NCI-H1694 treated with DMSO at 0.1 percent for 48 hours (cell line): ENCODE results near the gene MLLT6.

ENCODE experiments used
- DNase-seq: peaks from one replicate; lab custom pipeline; 2025; lab: John Stamatoyannopoulos, UW

Gene MLLT6

DNA sequence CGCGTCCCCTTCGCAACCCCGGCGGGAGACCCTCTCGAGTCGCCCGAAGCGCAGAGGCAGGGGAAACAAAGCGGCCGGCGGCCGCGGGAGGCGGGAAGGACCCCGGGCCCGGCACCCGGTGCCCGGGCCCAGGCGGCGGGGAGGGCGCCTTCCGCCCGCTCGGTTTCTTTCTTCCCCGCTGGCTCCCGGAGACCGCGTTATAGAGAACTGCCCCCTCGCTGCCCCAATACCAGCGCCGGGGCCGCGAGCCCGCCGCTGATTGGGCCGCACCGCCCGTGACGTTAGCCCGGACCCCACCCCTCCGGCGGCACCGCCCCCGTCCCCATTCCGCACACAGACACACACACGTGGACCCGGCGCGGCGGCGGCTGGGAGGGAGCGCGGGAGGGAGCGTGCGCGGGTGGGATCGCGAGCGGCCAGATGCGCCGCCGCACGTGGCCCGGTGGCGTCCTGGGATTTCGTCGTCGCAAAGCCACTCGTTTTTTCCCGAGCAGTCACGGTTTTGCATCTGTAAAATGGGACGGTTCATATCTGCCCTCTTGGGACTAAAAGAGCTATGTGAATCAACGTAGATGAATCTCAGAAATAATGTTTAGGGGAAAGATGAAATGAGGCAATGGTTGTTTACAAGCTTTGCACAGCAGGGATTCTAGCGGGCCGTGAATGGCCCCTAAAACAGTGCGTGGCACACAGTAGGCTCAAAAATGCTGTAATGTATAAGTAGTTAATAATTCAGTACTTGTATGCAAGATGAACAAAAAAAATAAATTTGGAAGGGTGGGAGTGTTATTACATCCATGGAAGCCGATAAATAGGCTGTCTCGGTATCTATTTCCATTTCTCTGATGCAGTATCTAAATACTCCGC, 30.1 kb upstream of the MLLT6 start, which contains the start of gene EPOP:
TSS of gene EPOP (minus strand) at position 209 of the 867 bp plus-strand sequence. CDS start 462 bp downstream, outside the sequence.
- peak; percentile 79 for DNase-seq

- DNase-seq = peak; percentile 76
Observed at GRCh38 chr17:38676706-38677504, 28.2 kb upstream of the MLLT6 start.

DNA sequence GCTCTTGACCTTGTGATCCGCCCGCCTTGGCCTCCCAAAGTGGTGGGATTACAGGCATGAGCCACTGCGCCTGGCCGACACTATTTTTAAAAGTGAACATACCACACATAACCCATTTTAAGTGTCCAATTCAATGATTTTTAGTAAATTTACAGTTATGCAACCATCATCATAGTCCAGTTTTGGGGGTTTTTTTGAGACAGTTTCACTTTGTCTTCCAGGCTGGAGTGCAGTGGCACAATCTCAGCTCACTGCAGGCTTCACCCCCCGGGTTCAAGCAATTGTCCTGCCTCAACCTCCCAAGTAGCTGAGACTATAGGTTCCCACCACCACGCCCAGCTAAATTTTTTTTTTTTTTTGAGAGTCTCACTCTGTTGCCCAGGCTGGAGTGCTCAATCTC, 27.3 kb upstream of the MLLT6 start:
- no peak for DNase-seq

DNA sequence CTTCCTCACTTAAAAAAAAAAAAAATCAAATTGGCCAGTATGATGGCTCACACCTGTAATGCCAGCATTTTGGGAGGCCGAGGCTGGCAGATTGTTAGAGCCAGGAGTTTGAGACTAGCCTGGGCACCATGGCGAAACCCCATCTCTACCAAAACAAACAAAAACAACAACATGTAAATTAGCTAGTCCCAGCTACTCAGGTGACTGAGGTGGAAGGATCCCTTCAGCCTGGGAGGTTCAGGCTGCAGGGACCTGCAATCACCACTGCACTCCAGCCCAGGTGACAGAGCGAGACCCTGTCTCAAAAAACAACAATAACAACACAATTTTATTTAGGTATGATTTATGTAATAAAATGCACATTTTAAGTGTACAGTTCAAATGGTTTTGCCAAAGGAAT, 24.0 kb upstream of the MLLT6 start:
- no peak for DNase-seq

- no peak for DNase-seq
Observed at GRCh38 chr17:38685491-38685890, 19.6 kb upstream of the MLLT6 start.

- DNase-seq = no peak
Observed at GRCh38 chr17:38687286-38687685, 17.8 kb upstream of the MLLT6 start.

DNA sequence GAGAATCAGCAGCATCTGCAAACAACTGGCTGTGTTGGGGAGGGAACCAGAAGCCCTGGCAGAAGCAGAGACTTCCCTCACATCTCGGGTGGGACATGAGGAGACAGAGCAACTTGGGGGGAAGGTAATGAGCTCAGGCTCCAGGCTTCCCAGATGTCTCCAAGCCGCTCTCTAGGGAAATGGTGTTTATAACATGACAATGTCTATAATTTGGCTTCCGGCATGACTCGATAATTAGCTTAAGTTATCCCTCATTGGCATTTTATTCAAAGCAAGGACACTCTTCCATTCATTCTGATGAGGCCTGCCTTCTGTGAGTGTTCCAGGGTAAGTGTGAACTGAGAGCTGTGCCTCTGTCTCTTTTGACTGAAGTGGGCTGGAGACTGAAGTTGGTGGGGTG, 14.7 kb upstream of the MLLT6 start:
- no peak for DNase-seq

- no peak for DNase-seq
Observed at GRCh38 chr17:38691154-38691553, 13.9 kb upstream of the MLLT6 start.

GRCh38 chr17:38693700-38694329, 11.3 kb upstream of the MLLT6 start:
- no peak for DNase-seq

DNA sequence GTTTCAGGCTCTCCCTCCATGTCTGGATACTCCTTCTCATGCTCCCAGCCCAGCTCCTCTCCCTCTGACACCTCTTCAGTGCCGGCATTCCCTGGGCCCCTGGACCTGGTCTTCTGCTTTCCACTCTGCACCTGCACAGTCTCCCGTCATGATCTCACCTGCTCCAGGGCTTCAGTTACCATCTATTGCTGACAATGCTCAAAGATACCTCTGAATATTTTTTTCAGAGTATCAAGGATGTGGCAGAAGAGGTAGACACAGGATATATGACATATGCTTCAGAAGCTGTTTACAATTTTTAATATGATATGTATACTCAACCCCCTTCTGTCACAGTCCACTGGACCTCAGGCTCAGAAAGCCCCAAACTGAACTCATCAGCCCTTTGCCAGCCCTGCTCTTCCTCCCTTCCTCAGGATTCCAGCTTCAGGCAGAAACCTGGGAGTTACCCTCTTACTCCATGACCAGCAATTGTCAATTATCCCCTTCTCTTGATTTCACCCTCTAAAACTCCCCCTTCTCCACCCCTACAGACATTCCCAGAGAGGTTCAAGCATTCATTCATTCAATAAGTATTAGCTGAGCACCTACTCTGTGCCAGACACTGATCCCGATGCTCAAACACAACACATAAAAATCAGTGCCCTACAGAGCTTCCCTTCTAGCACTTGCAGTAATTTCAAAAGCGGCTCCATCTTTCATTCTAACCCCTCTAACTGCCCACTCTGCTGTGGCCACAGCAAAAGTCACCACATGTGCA, 7.8 kb upstream of the MLLT6 start:
- DNase-seq = no peak

- no peak for DNase-seq
Observed at GRCh38 chr17:38698760-38699159, 6.3 kb upstream of the MLLT6 start.

GRCh38 chr17:38701504-38702165, 3.4 kb upstream of the MLLT6 start:
- DNase-seq = no peak

DNA sequence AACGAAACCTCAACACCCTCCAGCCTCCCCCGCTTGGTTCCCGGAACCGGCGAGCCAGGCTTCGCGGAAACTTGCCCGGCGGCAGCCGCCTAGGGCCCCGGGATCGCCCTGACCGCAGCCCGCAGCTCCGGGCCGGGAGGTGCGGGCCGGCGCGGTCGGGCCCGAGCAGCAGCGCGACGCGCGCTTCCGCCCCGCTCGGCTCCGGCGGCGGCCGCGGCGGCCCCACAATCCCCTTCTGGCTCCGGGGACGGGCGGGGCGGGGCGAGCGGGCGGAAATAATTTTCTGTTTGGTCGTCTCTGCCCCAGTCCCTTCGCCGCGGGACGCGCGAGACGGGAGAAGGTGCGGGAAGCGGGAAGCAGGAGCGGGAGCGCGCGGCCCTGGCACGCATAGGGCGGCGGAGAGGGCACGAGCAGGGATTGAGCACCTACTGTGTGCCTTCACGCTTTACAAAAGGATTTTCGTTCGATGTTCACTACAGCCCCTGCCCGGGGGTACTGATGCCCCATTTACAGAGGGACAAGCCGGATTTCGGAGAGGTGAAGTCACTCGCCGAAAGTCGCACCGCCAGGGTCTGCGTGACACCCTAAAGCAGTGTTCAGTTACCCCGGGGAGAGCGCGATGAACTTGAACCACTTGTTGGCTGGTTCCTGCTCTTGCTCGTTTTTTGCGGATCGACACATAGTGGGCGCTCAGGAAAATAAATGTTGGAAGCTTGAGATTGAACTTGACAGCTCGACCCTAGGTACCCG, 2.7 kb upstream of the MLLT6 start:
- peak; percentile 57 for DNase-seq

GRCh38 chr17:38702916-38703741, 1.9 kb upstream of the MLLT6 start:
- DNase-seq = peak; percentile 25

DNA sequence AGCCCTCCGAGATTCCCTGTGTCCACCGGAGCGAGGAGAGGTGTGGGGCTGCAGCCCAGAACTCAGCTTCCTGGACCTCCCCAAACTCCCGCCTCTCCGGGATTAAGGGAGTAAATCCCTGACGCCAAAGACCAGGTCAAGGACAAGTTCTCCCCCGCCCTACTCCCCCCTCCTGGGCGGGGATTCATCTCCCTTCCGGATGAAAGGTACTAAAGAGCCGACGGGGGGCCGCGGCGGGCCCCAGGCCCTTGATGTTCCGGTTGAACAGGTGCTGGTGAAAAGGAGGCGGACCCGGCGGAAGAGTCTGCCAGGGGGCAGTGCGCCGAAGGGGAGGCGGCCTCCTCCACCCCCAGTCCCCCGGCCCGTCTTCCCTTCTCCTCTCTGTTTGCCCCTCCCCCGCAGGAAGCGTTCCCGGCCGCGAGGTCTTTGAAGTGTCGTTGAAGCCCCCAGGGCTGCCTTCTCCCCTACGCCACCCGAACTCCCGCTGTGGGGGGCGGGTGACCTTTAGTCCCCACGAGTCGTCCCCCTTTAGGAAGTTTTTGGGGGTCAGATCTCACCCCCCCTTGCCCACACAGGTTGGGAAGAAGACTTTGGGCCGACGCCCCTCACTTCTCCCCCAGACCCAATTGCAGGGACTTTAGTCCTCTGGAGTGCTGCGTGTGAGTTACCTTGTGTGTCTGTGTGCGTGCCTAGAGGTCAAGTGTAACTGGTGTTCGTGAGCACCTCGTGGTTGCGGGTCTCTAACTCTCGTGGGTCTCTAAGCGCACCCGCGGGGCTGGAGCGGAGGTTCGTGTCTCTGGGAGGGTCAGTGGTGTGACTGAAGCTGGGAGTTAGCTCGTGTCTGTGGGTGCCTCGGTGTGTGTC, 1.1 kb upstream of the MLLT6 start:
- DNase-seq = peak; percentile 23

GRCh38 chr17:38705523-38705802, 390 bp downstream of the MLLT6 start:
- no peak for DNase-seq

DNA sequence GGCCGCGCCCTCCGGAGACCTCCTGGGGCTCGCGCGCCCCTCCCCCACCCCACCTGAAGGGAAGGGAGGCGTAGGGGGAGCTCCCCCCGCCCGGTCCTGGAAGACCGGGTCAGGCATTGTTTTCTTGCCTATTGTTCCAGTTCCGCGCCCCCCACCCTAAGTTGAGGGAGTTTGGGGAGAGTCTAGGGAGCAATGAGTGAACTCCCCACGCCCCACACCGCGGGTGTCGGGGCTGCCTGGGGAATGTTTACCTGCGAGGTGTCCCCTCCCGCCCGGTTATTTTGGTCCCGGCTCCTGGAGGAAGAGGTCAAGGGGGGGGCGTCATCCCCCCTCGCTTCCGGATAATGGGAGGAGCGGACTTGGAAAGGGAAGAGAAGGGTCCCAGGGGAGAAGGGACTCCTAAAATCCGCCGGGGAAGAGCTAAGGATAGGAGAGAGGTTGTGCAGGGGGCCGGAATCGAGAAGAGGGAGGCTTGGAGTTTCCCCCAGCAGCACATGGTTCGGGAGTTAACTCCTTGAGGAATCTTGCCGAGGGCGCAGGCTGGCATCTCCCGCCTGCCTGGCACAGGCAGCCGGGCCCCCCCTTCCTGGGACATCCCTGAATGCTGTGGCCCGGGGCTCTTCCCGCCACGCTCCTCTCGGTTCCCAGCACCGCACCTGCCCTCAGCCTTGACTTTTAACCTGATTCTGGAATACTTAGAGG, 881 bp downstream of the MLLT6 start:
- no peak for DNase-seq

DNA sequence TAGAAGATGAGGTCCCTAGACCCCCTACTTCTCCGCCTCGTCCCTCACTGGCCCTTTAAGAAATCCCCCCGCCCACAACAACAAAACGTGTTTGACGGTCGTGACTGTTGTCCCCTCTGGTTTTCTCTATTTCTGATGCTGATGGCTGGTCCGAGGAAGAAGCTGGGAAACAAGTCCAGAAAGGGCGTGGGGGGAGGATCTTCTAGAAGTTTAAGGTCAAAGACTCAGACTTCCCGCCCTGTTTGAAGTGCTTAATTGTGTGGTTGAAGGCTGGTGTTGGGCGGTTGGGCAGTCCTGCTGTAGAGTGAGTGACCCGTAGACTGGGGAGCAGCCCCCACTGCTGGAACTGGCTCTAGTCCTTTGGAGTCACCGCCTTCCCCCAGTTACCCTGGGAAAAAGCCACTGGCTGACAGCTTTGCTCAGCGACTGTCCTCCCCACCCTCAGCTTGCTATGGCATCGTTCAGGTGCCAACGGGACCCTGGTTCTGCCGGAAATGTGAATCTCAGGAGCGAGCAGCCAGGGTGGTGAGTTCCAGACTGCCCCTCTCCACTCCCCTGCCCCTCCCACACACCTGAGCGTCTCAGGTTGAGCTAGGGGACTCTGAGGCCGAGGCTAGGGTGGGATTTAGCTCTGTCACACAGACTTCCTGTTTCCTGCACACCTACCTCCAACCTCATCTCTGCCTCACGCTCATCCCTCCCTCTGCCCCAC, 1.6 kb downstream of the MLLT6 start:
- no peak for DNase-seq
